Measurements from ENCODE around the gene TAS2R40.

Gene TAS2R40

GRCh38 chr7:143245123-143245522 lies 23.3 kb downstream of the TAS2R40 start:
- H3K36me3 ChIP-seq, result no peaks in the 10 kb centered on the region
- H3K9me3 ChIP-seq, result no peaks in the 10 kb centered on the region
- no peak for TF ChIP-seq CTCF (IDR thresholded peaks at IDR 0.05)
- H3K4me1 ChIP-seq (ENCODE audit: control insufficient read depth in 1 of 2, insufficient read depth in 1 of 2, low read depth in 1 of 2, low read length in 1 of 2), result peaks cover 38 to 46% of the 10 kb centered on the region in 2 experiments
- H3K27ac ChIP-seq, result peak overlapping the region; percentile 37
- no peaks in the 10 kb centered on the region for H3K27me3 ChIP-seq
- no peak overlapping the region for H3K4me3 ChIP-seq (ENCODE audit: low read depth in 1 of 2, low read length in 1 of 2)

GRCh38 chr7:143247372-143247771 lies 25.5 kb downstream of the TAS2R40 start:
- no peak overlapping the region for H3K4me3 ChIP-seq (ENCODE audit: low read depth in 1 of 2, low read length in 1 of 2)
- peaks cover 29 to 50% of the 10 kb centered on the region in 2 experiments for H3K4me1 ChIP-seq (ENCODE audit: control insufficient read depth in 1 of 2, insufficient read depth in 1 of 2, low read depth in 1 of 2, low read length in 1 of 2)
- H3K27me3 ChIP-seq, result no peaks in the 10 kb centered on the region
- H3K27ac ChIP-seq, result no peak overlapping the region
- no peaks in the 10 kb centered on the region for H3K9me3 ChIP-seq
- no peak for TF ChIP-seq CTCF (IDR thresholded peaks at IDR 0.05)
- no peaks in the 10 kb centered on the region for H3K36me3 ChIP-seq

- Histone ChIP-seq H3K4me3 (ENCODE audit: low read depth in 1 of 2, low read length in 1 of 2) (no peak overlapping the region), H3K27ac (no peak overlapping the region), H3K27me3 (no peaks in the 10 kb centered on the region), H3K4me1 (ENCODE audit: control insufficient read depth in 1 of 2, insufficient read depth in 1 of 2, low read depth in 1 of 2, low read length in 1 of 2) (peaks cover 29 to 50% of the 10 kb centered on the region in 2 experiments), H3K9me3 (no peaks in the 10 kb centered on the region), H3K36me3 (no peaks in the 10 kb centered on the region)
- TF ChIP-seq CTCF (IDR thresholded peaks at IDR 0.05), result no peak
Observed at GRCh38 chr7:143248761-143249354, 27.0 kb downstream of the TAS2R40 start.

- H3K9me3 ChIP-seq, result no peaks in the 10 kb centered on the region
- TF ChIP-seq CTCF (IDR thresholded peaks at IDR 0.05), result no peak
- no peaks in the 10 kb centered on the region for H3K27me3 ChIP-seq
- peaks cover 21 to 39% of the 10 kb centered on the region in 2 experiments for H3K4me1 ChIP-seq (ENCODE audit: control insufficient read depth in 1 of 2, insufficient read depth in 1 of 2, low read depth in 1 of 2, low read length in 1 of 2)
- no peak overlapping the region for H3K27ac ChIP-seq
- H3K36me3 ChIP-seq, result no peaks in the 10 kb centered on the region
- H3K4me3 ChIP-seq (ENCODE audit: low read depth in 1 of 2, low read length in 1 of 2), result no peak overlapping the region
Observed at GRCh38 chr7:143250199-143250598, 28.4 kb downstream of the TAS2R40 start.

GRCh38 chr7:143250822-143251221 lies 29.0 kb downstream of the TAS2R40 start:
- Histone ChIP-seq H3K4me3 (ENCODE audit: low read depth in 1 of 2, low read length in 1 of 2) (no peak overlapping the region), H3K4me1 (ENCODE audit: control insufficient read depth in 1 of 2, insufficient read depth in 1 of 2, low read depth in 1 of 2, low read length in 1 of 2) (peaks cover 15 to 33% of the 10 kb centered on the region in 2 experiments), H3K9me3 (no peaks in the 10 kb centered on the region), H3K27ac (no peak overlapping the region), H3K27me3 (no peaks in the 10 kb centered on the region), H3K36me3 (no peaks in the 10 kb centered on the region)
- no peak for TF ChIP-seq CTCF (IDR thresholded peaks at IDR 0.05)
